GM12892 (cell line): ENCODE data around the gene KIF21A.

Experiments used
- POLR2AphosphoS5 ChIP-seq: IDR thresholded peaks from 2 replicates; pipeline ENCODE4 v1.6.1; 2011; ENCODE audit warnings: low read depth, low read length, control low read depth
- TAF1 ChIP-seq: IDR thresholded peaks from 2 replicates; pipeline ENCODE4 v1.6.1; 2011; ENCODE audit warnings: low read depth, mild to moderate bottlenecking, control low read depth, low read length, borderline replicate concordance

- TF ChIP-seq POLR2AphosphoS5 (no peak), TAF1 (no peak)
These were observed 24.5 kb upstream of the KIF21A start for GRCh38 chr12:39467432-39467870.
